Lower lobe of right lung (tissue), 2 donors: ENCODE data around the gene AHCTF1. TPM values are rescaled to one million over a fixed set of nuclear protein-coding genes. Genes with fewer than 3 reads are reported as not detected.

ENCODE experiments used
- ATAC-seq, 2 donors: fragments of 200-7000 bp; cut with Tn5 transposase; one replicate each; pipeline ENCODE4 v1.9.1; 2020 to 2022; ENCODE audit warnings: mild to moderate bottlenecking in 2 of 2, moderate library complexity in 2 of 2
- DNase-seq: peaks from one replicate; pipeline ENCODE4 v3.0.0-alpha.2; 2020
- H3K27ac ChIP-seq: fragments of 200-600 bp; one replicate; pipeline ENCODE4 v1.8.0; 2022
- H3K27me3 ChIP-seq: fragments of 200-600 bp; one replicate; pipeline ENCODE4 v1.8.0; 2022; ENCODE audit warnings: low read depth
- H3K36me3 ChIP-seq: fragments of 200-600 bp; one replicate; pipeline ENCODE4 v1.8.0; 2022; ENCODE audit warnings: mild to moderate bottlenecking
- H3K4me1 ChIP-seq: fragments of 200-600 bp; one replicate; pipeline ENCODE4 v1.8.0; 2022
- H3K4me3 ChIP-seq: fragments of 200-600 bp; one replicate; pipeline ENCODE4 v1.8.0; 2022; ENCODE audit warnings: mild to moderate bottlenecking
- H3K9me3 ChIP-seq: fragments of 200-600 bp; one replicate; pipeline ENCODE4 v1.8.0; 2022
- intact Hi-C: fragments of 100-400 bp; cut with DNase I; formaldehyde crosslinking; loops from one replicate; pipeline ENCODE4 v1.11.0; 2022
- long read RNA-seq: library from polyadenylated mRNA; unstranded; transcript quantifications from one replicate; pipeline ENCODE4 v2.0.0, GENCODE V29; 2021
- total RNA-seq: library from RNA; stranded (reverse); fragmentation: NEBNext Ultra II Directional; extraction: Animal tissue kit (Norgen Biotek cat#: 25700); gene quantifications from one replicate; pipeline ENCODE4 v1.2.1, GENCODE V29; 2021
- TF ChIP-seq, protein P1 (sequence below): fragments of 200-600 bp; IDR thresholded peaks from one replicate; pipeline ENCODE4 v1.8.0; 2022; ENCODE audit warnings: antibody characterized with exemption, mild to moderate bottlenecking
- donor health status: DM: no; HTN: yes; CAD: no; lungs with severe emphysema.

Gene AHCTF1, protein sequence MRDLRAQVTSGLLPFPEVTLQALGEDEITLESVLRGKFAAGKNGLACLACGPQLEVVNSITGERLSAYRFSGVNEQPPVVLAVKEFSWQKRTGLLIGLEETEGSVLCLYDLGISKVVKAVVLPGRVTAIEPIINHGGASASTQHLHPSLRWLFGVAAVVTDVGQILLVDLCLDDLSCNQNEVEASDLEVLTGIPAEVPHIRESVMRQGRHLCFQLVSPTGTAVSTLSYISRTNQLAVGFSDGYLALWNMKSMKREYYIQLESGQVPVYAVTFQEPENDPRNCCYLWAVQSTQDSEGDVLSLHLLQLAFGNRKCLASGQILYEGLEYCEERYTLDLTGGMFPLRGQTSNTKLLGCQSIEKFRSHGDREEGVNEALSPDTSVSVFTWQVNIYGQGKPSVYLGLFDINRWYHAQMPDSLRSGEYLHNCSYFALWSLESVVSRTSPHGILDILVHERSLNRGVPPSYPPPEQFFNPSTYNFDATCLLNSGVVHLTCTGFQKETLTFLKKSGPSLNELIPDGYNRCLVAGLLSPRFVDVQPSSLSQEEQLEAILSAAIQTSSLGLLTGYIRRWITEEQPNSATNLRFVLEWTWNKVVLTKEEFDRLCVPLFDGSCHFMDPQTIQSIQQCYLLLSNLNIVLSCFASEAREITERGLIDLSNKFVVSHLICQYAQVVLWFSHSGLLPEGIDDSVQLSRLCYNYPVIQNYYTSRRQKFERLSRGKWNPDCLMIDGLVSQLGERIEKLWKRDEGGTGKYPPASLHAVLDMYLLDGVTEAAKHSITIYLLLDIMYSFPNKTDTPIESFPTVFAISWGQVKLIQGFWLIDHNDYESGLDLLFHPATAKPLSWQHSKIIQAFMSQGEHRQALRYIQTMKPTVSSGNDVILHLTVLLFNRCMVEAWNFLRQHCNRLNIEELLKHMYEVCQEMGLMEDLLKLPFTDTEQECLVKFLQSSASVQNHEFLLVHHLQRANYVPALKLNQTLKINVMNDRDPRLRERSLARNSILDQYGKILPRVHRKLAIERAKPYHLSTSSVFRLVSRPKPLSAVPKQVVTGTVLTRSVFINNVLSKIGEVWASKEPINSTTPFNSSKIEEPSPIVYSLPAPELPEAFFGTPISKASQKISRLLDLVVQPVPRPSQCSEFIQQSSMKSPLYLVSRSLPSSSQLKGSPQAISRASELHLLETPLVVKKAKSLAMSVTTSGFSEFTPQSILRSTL (N-terminal part only)
- 36.0 TPM for total RNA-seq
- long read RNA-seq, full-length matches to known transcripts = 3 of 11 reads
- long read RNA-seq, partial matches to known transcripts = 7 of 11 reads
- long read RNA-seq, other reads (novel, unspliced or antisense) = 1 of 11 reads

DNA sequence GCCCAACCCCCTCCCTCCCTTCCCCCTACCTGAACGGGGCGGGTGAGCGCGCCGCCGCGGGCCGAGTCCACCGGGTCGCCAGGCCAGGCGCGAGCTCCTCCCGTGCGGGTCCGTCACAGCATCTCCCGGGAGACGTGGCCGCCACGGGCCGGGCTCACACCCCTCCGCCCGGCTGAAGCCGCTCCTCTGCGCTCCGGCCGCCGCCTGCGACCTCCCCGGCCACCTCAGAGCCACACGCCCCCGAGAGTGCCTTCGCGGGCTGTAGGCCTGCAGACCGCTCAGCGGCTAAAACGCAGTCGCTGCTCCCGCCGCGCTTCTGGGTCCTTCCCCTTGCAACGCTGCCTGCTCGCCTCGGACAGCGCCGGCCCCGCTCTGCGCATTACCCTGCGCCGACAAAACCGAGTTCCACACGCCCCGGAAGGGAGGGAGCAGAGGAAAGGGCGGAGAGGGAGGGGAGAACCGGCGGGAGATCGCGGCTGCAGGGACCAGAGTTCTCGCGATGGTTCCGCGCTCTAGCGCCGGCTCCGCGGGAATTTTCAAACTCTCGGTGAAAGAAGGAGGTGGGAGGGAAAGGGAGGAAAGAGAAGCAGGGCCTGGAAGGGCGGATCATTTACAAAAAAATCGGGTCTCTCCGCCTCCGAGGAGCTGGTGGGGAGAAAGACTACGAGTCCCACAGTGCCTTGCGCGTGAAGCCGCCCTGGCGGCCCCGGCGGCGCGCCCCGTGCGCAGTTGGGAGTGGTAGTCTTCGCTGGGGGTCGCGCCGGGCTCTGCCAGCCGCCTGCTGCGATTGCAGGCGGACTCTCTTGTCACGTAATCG, at the start of gene AHCTF1:
AHCTF1 (minus strand) TSS at position 400 of the 817 bp plus-strand sequence. CDS start 13,578 bp downstream, outside the sequence.
- peak within 1 kb of the TSS; percentile 95 for H3K4me3 ChIP-seq
- peaks cover 14% of the 10 kb centered on the region for H3K4me1 ChIP-seq
- H3K27me3 ChIP-seq = no peaks in the 10 kb centered on the region
- H3K36me3 ChIP-seq = peaks cover 23% of the 10 kb centered on the region
- DNase-seq (peak; percentile 97), ATAC-seq (peak; percentile 99)
- H3K27ac ChIP-seq = peak within 1 kb of the TSS; percentile 98
- intact Hi-C loops = no loop called here
- TF ChIP-seq, protein P1, sequence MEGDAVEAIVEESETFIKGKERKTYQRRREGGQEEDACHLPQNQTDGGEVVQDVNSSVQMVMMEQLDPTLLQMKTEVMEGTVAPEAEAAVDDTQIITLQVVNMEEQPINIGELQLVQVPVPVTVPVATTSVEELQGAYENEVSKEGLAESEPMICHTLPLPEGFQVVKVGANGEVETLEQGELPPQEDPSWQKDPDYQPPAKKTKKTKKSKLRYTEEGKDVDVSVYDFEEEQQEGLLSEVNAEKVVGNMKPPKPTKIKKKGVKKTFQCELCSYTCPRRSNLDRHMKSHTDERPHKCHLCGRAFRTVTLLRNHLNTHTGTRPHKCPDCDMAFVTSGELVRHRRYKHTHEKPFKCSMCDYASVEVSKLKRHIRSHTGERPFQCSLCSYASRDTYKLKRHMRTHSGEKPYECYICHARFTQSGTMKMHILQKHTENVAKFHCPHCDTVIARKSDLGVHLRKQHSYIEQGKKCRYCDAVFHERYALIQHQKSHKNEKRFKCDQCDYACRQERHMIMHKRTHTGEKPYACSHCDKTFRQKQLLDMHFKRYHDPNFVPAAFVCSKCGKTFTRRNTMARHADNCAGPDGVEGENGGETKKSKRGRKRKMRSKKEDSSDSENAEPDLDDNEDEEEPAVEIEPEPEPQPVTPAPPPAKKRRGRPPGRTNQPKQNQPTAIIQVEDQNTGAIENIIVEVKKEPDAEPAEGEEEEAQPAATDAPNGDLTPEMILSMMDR = no peak
- no peaks in the 10 kb centered on the region for H3K9me3 ChIP-seq

DNA sequence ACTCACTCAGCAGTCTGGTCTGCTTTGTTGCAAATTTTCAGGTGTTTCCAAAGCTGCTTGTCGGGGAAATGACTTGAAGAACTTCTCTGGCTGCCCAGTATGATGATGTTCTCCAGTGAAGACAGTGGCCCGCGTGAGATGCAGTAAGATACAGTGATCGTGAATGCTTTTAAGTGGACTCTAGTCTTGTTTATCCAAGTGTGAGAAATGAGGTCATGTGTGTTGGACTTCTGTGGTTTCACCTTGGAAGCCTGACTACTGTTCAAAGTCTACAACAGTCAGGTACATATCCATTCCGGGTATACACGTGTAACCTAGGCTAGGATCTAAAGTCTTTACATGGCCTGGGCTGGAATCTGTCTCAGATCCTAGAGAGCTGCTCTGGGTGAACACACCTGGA, 47.0 kb upstream of the AHCTF1 start:
- TF ChIP-seq, protein P1 = no peak
- Histone ChIP-seq H3K36me3 (no peaks in the 10 kb centered on the region), H3K27me3 (no peaks in the 10 kb centered on the region), H3K4me1 (no peaks in the 10 kb centered on the region), H3K4me3 (no peak overlapping the region), H3K9me3 (peaks cover 21% of the 10 kb centered on the region), H3K27ac (no peak overlapping the region)
- DNase-seq (no peak), ATAC-seq (no peak)
- intact Hi-C loops = no loop called here

DNA sequence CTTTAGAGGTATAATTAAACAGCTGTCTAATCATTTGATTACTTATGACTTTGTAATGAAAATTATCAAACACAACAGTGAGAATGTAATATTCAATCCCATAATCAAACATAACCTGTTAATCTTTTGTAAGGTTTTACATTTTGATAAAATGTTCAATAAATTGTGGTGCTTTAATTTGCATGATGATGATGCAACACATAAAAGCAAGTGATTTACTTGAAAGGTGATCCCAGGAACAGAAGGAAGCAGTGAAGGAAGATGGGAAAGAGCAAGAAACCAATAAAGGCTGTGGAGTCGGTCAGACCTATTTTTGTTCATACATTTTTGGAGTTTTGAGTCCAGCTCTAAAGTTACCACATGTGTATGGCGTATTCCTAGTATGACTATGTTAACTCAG, 46.5 kb upstream of the AHCTF1 start:
- intact Hi-C loops = no loop called here
- no peak for ATAC-seq
- Histone ChIP-seq H3K4me1 (no peaks in the 10 kb centered on the region), H3K4me3 (no peak overlapping the region), H3K27ac (no peak overlapping the region), H3K9me3 (peaks cover 16% of the 10 kb centered on the region), H3K27me3 (no peaks in the 10 kb centered on the region), H3K36me3 (no peaks in the 10 kb centered on the region)
- no peak for DNase-seq
- TF ChIP-seq, protein P1 = no peak

DNA sequence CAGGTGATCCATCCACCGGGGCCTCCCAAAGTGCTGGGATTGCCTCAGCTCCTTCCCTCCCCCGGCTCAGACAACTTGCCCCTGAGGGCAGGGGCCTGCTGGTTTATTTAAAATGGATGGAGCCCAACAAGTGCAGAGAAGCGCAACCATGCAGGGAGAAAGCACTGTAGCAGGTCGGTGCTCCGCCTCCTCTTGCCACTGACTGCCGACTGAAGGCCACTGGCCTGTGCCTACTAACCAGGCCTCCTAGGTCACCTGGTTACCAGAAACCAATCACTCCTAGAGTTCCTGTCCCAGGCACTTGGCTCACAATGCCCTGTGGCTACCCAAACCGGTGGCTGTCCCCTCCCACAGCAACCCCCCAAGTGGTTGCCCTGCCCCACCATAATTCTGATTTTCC, 40.2 kb upstream of the AHCTF1 start:
- Histone ChIP-seq H3K27ac (no peak overlapping the region), H3K36me3 (no peaks in the 10 kb centered on the region), H3K9me3 (peaks cover 7% of the 10 kb centered on the region), H3K27me3 (no peaks in the 10 kb centered on the region), H3K4me3 (no peak overlapping the region), H3K4me1 (no peaks in the 10 kb centered on the region)
- ATAC-seq (no peak), DNase-seq (no peak)
- TF ChIP-seq, protein P1 = no peak
- intact Hi-C loops = no loop called here
